ENCODE data around the gene CA12. TPM values are rescaled to one million over a fixed set of nuclear protein-coding genes. Genes with fewer than 3 reads are reported as not detected.

The CA12 gene
- polyA plus RNA-seq, 1 experiment = 61.4 TPM

GRCh38 chr15:63308947-63309346 is 72.7 kb downstream of the CA12 start:
- ChIA-PET CTCF (no interaction called here), POLR2A (no interaction called here)
- Histone ChIP-seq H3K27me3 (ENCODE audit: control insufficient read depth, insufficient read depth, low read length) (no peaks in the 10 kb centered on the region), H3K9me3 (ENCODE audit: control insufficient read depth, insufficient read depth, low read length) (no peaks in the 10 kb centered on the region), H3K4me3 (ENCODE audit: low read depth, low read length) (no peak overlapping the region), H3K27ac (ENCODE audit: low read depth, low read length) (no peak overlapping the region)
- no peak for DNase-seq (ENCODE audit: low read depth, low spot score)
- no peak for TF ChIP-seq CTCF (IDR thresholded peaks at IDR 0.05; ENCODE audit: low read depth, low read length)

DNA sequence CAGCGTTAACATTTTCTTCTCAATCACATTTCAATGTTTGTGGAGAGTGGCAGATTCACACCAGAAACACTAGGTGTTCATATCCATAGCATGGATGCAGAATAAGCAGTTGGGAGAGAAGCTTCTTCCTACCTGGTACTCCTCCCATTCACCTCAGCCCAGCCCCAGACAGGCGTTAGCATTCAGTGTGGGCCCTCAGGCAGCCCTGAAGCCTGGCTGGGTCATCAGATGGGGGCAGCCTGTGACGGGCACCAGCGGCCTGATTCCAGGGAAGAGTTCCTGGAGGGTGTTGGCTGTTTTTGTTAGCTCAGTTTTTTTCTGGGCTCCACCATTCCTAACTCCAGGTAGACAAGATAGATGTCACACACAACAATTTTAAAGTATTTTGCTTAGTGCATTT is 73.2 kb downstream of the CA12 start:
- DNase-seq (ENCODE audit: low read depth, low spot score) = no peak

DNA sequence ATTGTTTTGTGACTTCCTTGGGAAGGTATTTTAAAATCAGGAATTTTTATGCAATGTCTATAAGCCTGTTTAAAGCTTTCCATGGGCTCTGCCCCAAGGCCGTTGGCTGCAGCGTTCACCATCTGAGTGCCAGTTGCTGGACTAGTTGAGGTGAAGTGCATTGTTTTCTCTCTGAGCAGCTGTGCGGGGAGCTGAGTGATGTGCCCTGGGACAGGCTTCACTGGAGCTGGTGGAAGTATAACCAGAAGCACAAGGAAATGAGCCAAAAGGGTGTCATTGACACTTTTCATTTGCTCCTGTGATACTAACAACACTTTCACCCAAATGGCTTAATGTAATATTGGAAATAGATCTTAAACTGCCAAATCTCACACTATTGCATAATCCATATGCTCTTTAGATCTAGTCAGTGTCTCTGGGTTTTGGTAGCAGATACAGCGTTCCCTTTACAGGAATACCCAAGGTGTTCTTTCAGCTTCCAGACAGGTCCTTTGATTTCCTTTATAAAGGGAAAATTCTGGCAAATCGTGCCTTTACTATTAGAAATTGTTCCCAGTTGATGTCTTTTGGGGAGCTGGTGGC is 75.1 kb downstream of the CA12 start:
- POLR2A ChIA-PET = no interaction called here
- H3K27me3 ChIP-seq (ENCODE audit: control insufficient read depth, insufficient read depth, low read length) = no peaks in the 10 kb centered on the region
- no peak overlapping the region for H3K27ac ChIP-seq (ENCODE audit: low read depth, low read length)
- H3K4me3 ChIP-seq (ENCODE audit: low read depth, low read length) = no peak overlapping the region
- CTCF ChIA-PET = interaction anchor here (1.8 kb wide), 1 partner anchor 96 kb away, joined by 6 read pairs; no protein-coding TSS in a partner anchor
- no peak for DNase-seq (ENCODE audit: low read depth, low spot score)
- no peak for TF ChIP-seq CTCF (IDR thresholded peaks at IDR 0.05; ENCODE audit: low read depth, low read length)
- H3K9me3 ChIP-seq (ENCODE audit: control insufficient read depth, insufficient read depth, low read length) = no peaks in the 10 kb centered on the region

More for the DNA sequence above, 73.2 kb downstream of the CA12 start:
- CTCF ChIA-PET = interaction anchor here (0.6 kb wide), 1 partner anchor 19 kb away, joined by 3 read pairs; no protein-coding TSS in a partner anchor
- TF ChIP-seq CTCF (IDR thresholded peaks at IDR 0.05; ENCODE audit: low read depth, low read length) = no peak
- H3K27me3 ChIP-seq (ENCODE audit: control insufficient read depth, insufficient read depth, low read length) = no peaks in the 10 kb centered on the region
- no peak overlapping the region for H3K4me3 ChIP-seq (ENCODE audit: low read depth, low read length)
- no peak overlapping the region for H3K27ac ChIP-seq (ENCODE audit: low read depth, low read length)
- no peaks in the 10 kb centered on the region for H3K9me3 ChIP-seq (ENCODE audit: control insufficient read depth, insufficient read depth, low read length)
- POLR2A ChIA-PET = no interaction called here

DNA sequence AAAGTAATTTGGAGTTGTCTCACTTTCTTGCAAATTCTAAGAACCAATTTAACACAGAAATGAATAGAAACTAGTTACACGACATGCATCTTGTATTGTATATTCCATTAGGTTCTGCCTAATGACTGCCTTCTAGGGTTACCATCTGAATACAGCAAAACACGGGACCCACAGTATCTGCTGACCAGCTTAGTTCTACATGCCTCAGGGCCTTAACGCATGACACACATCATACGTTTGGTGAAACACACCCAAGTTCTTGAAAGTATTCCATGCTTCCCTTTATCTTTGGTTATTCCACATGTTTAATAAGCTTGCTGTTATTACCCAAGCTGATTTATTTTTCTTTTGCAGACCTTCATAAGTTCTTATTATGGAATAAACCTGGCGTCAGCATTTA is 76.4 kb downstream of the CA12 start:
- no peak for DNase-seq (ENCODE audit: low read depth, low spot score)
- ChIA-PET CTCF (no interaction called here), POLR2A (no interaction called here)
- H3K9me3 ChIP-seq (ENCODE audit: control insufficient read depth, insufficient read depth, low read length) = no peaks in the 10 kb centered on the region
- no peak overlapping the region for H3K4me3 ChIP-seq (ENCODE audit: low read depth, low read length)
- no peak overlapping the region for H3K27ac ChIP-seq (ENCODE audit: low read depth, low read length)
- TF ChIP-seq CTCF (IDR thresholded peaks at IDR 0.05; ENCODE audit: low read depth, low read length) = no peak
- no peaks in the 10 kb centered on the region for H3K27me3 ChIP-seq (ENCODE audit: control insufficient read depth, insufficient read depth, low read length)

- Histone ChIP-seq H3K4me3 (ENCODE audit: low read depth, low read length) (no peak overlapping the region), H3K9me3 (ENCODE audit: control insufficient read depth, insufficient read depth, low read length) (no peaks in the 10 kb centered on the region), H3K27ac (ENCODE audit: low read depth, low read length) (no peak overlapping the region), H3K27me3 (ENCODE audit: control insufficient read depth, insufficient read depth, low read length) (no peaks in the 10 kb centered on the region)
- ChIA-PET CTCF (interaction anchor here (1.0 kb wide), 1 partner anchor 102 kb away, joined by 3 read pairs; no protein-coding TSS in a partner anchor), POLR2A (interaction anchor here (0.6 kb wide), 1 partner anchor 143 kb away, joined by 3 read pairs; no protein-coding TSS in a partner anchor)
- no peak for DNase-seq (ENCODE audit: low read depth, low spot score)
- TF ChIP-seq CTCF (IDR thresholded peaks at IDR 0.05; ENCODE audit: low read depth, low read length) = no peak
Observed at GRCh38 chr15:63301088-63301487, 80.6 kb downstream of the CA12 start.
